Measurements from ENCODE around the gene ATXN10.

DNA sequence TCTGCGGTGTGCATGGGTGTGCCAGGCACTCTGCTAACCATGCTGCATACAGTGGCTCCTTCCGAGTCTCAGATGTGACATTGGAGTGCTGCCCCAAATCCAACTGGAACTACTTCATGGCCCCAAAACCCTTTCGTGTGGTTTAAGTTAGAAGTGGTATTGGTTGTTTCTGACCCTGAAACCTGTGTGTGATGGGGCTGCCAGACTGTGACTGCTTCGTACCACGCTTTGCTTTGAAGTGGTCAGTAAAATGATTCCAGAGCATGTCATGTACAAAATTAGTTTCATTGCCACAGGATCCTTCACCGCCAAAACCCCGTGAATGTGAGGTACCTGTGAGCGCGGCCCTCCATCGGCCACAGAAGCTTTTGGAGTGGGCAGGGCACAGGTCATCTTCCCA is 163.2 kb downstream of the ATXN10 start:
- TF ChIP-seq EZH2 (IDR thresholded peaks at IDR 0.05; ENCODE audit: insufficient read depth, poor library complexity, severe bottlenecking) = no peak
- TF ChIP-seq EZH2phosphoT487 (IDR thresholded peaks at IDR 0.05; ENCODE audit: insufficient read depth, low read depth) = no peak
